Measurements from ENCODE around the gene MEIOC. TPM values are rescaled to one million over a fixed set of nuclear protein-coding genes. Genes with fewer than 3 reads are reported as not detected.

Gene MEIOC
- 1.5 TPM for total RNA-seq

GRCh38 chr17:44655983-44656710, at the start of gene MEIOC:
TSS of gene MEIOC (plus strand) at chr17:44656468. CDS start at chr17:44656614, 146 bp downstream.

GRCh38 chr17:44689477-44690217, 33.4 kb downstream of the MEIOC start, which contains the start of gene CCDC43:
TSS of gene CCDC43 (minus strand) at chr17:44689776. CDS start at chr17:44689753, 23 bp downstream.

GRCh38 chr17:44708401-44709263, 52.4 kb downstream of the MEIOC start, which contains the start of gene DBF4B:
TSS of gene DBF4B (plus strand) at chr17:44708665. CDS start at chr17:44708821, 156 bp downstream.

Other genes with a start within 250 kb of the MEIOC start
- 81.4 TPM for gene GPATCH8, start 153.1 kb upstream of the MEIOC start, total RNA-seq
- 15.1 TPM for gene FZD2, start 99.0 kb upstream of the MEIOC start, total RNA-seq
- 34.0 TPM for gene CCDC43, start 33.3 kb downstream of the MEIOC start, total RNA-seq
- 13.0 TPM for gene DBF4B, start 52.2 kb downstream of the MEIOC start, total RNA-seq
- gene ADAM11, start 102.5 kb downstream of the MEIOC start, total RNA-seq, result 19.4 TPM
- gene GJC1, start 173.8 kb downstream of the MEIOC start, total RNA-seq, result 34.3 TPM
- not detected for gene HIGD1B, start 191.4 kb downstream of the MEIOC start, total RNA-seq
- 143 TPM for gene EFTUD2, start 243.0 kb downstream of the MEIOC start, total RNA-seq

Data from camera-type eye (tissue), 1 donor.